ENCODE data around the gene TPRKB. TPM values are rescaled to one million over a fixed set of nuclear protein-coding genes. Genes with fewer than 3 reads are reported as not detected.
A peak's percentile ranks its signal among the peaks of the same experiment; 100 is the strongest.
"Not testable (repeated sequence)": the region's sequence is repeated elsewhere in the genome, so short reads cannot be mapped to it uniquely, and the experiment has no call there.

The TPRKB gene
- total RNA-seq, 1 donor from 2014 or later: 36.4 TPM

DNA sequence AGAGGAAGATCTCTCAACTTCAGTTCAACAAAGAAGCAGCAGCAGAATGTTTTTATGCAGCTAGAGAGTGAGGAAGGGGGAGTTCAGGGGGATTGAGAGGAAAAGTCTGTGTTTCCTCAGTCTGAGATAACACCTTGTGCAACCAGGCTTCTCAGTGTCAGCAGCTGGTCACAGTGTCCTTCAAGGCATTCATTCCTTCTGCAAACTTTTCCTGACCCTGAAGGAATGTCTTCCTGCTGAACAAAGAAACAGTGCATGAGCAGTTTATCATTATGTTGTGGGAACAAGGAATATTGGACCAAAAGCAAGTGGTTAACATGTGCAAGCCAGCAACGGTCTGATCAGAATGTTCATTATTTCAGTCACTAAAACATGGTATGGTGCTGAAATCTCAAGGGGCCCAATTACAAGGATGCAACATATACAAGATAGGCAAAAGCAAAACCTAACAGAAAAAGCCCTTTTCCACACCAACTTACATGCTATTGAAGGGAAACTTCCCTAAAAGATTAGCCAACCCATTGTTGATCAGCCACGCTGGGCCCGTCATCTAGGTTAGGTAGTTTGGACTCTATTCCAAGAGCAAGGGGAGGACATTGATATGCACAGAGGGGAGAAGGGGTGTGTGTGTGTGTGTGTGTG lies 34.2 kb downstream of the TPRKB start:
- DNase-seq; intact Hi-C loops (cut with micrococcal nuclease); ATAC-seq: not testable (repeated sequence)

DNA sequence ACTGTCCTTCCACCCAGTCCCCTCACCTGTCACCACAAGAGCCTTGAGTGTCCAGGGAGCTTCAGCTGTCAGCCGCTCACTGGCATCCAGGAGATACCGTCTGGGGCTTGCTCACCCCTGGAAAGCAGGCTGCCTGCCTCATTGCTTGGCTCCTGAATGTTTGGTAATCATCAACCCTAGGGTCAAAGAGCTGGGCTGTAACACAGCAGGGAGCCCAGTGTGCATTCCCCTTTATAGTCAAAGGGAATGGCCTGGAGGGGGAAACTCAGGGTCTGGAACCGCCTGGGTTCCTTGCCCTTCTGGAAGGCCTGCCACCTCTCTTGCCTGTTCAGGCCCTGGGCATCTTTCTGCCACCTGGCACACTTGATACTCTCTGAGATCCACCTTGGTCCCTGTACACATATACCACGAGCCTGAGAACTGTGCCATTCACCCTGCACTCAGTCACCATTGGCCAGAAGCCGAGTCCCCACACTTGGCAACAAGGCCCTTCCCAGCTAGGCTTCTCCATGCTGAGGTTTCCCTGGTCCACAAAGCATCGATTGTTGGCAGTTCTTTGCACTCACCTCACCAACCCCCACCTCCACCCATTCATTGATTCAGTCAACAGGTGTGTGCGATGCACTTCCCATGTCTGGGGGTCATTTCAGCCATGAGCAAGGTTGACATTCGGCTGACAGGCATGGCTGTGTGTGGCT lies 35.0 kb downstream of the TPRKB start:
- intact Hi-C loops (cut with micrococcal nuclease): no loop called here
- DNase-seq (no peak), ATAC-seq (no peak)

GRCh38 chr2:73701448-73701765 lies 35.7 kb downstream of the TPRKB start:
- DNase-seq; intact Hi-C loops (cut with micrococcal nuclease); ATAC-seq: not testable (repeated sequence)

DNA sequence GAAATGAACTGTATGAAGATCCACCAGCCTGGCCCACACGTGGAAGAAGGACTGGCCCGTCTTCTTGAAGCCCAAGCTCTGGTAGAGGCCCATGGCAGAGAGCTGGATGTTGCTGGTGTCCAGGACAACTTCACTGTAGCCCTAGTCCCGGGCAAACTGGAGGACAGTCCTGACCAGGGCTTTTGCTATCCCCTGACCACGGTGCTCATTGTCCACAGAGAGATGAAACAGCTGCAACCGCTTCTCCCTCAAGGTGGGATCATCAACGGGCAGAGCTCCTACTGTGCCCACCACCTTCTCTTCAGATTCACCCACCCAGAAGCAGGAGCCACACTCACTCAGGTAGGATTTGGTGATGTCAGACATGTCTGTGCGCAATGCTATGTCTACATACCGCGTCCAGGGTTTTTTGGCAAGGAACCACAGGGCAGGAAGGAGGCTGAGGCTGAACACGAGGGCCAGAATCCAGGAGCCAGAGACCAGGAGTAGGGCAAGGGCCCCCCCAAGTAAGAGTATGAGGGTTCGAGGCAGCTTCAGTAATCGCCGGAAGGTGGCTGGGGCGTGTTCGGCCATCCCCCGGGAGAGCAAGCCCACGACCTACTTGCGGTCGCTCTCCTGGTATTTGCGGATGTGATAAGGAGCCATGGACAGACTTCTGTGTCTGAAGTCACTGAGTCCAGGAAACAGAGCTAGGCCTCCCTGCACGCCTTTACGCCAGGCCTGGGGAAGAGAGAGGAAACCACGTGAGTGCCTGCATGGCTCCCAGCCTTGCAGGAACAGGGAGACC lies 36.3 kb downstream of the TPRKB start:
- DNase-seq (no peak), ATAC-seq (peak; percentile 57)
- intact Hi-C loops (cut with micrococcal nuclease): no loop called here

GRCh38 chr2:73700131-73700611 lies 37.0 kb downstream of the TPRKB start:
- ATAC-seq (peak; percentile 59), DNase-seq (no peak)
- intact Hi-C loops (cut with micrococcal nuclease): no loop called here

GRCh38 chr2:73699437-73699836 lies 37.7 kb downstream of the TPRKB start:
- intact Hi-C loops (cut with micrococcal nuclease): no loop called here
- DNase-seq (no peak), ATAC-seq (no peak)

GRCh38 chr2:73698101-73698500 lies 39.0 kb downstream of the TPRKB start:
- ATAC-seq: no peak
- intact Hi-C loops (cut with micrococcal nuclease): no loop called here

DNA sequence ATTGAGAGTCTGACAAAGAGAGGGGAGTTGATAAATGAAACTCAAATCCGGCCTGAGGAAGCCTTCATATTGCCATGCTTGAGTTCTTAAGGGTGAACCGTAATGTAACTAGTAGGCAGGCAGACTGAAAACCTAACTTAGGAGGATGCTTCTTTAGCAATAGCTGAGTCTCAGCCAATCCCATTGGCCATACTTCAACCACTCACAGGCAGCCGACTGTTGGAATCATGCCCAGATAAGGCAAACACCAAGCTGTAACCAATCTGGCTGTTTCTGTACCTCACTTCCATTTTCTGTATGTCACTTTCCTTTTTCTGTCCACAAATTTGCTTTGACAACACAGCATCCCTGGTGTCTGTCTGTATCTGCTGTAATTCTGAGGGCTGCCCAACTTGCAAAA lies 39.5 kb downstream of the TPRKB start:
- no peak for DNase-seq
- ATAC-seq: no peak
- intact Hi-C loops (cut with micrococcal nuclease): no loop called here

More at GRCh38 chr2:73698101-73698500, 39.0 kb downstream of the TPRKB start:
- DNase-seq: no peak

DNA sequence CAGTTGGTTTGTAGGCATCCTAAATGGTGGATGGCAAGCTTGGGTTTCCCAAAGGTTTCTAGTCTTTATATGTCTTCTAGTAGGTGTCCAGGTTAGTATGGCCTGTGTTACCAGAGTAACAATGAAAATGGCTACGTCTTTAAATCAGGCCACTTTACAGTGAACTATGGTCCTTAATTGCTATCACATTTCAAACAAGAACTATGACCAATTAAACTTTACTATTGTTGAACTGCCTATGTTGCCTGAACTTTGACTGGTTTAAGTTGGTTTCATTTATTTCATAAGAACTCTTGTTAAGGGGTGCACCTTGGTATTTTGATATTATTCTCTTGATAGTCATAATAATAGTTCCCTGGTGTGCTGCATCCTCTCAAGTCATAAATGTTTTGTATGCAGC lies 40.2 kb downstream of the TPRKB start:
- DNase-seq: not testable (repeated sequence)

GRCh38 chr2:73696521-73696920 lies 40.6 kb downstream of the TPRKB start:
- ATAC-seq: not testable (repeated sequence)

More for the DNA sequence above, 40.2 kb downstream of the TPRKB start:
- ATAC-seq; intact Hi-C loops (cut with micrococcal nuclease): not testable (repeated sequence)

DNA sequence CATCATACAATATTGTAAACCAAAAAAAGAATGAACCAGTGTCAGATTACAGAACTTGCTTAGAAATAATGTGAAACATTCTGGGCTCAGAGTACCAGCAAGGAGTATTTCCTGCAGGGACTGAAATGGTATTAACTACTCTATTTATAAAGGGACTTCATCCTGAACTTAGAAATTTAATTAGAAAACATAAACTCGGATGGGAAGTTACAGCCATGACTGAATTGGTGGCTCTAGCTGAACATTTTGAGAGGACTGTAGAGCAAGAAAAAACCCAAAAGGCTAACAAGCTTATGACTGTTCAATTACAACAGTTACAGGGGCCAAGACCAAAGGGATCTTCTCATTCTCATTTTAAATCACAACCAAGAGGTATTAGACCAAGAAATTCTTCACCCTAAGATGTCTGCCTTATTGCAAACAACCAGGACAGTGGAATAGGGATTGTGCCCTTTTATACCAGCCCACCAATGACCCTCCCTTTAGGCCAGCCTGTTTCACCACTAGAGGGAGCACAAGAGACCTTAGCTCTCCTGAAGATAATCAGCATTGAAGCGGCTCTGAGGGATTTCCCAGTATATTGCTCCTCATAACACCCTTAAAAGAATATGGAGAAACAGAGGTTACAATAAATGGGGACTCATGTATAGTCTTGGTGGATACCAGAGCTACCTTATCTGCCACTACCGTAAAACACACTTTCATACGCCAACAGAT lies 46.6 kb downstream of the TPRKB start:
- intact Hi-C loops (cut with micrococcal nuclease); DNase-seq: not testable (repeated sequence)
- peak; percentile 83 for ATAC-seq

More at GRCh38 chr2:73696521-73696920, 40.6 kb downstream of the TPRKB start:
- intact Hi-C loops (cut with micrococcal nuclease); DNase-seq: not testable (repeated sequence)

DNA sequence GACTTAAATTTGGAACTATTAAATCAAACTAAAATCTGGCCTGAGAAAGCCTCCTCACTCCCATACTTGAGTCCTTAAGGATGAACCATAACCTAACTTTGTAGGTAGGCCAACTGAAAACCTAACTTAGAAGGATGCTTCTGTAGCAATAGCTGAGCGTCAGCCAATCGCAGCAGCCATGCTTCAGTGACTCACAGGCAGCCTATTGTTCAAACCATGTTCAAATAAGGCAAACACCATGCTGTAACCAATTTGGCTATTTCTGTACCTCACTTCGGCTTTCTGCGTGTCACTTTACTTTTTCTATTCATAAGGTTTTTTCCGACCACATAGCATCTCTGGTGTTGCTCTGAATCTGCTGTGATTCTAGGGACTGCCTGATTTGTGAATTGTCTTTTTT lies 48.7 kb downstream of the TPRKB start:
- intact Hi-C loops (cut with micrococcal nuclease); ATAC-seq; DNase-seq: not testable (repeated sequence)

- intact Hi-C loops (cut with micrococcal nuclease): no loop called here
- ATAC-seq (peak; percentile 58), DNase-seq (no peak)
Observed at GRCh38 chr2:73685764-73686438, 51.2 kb downstream of the TPRKB start.

DNA sequence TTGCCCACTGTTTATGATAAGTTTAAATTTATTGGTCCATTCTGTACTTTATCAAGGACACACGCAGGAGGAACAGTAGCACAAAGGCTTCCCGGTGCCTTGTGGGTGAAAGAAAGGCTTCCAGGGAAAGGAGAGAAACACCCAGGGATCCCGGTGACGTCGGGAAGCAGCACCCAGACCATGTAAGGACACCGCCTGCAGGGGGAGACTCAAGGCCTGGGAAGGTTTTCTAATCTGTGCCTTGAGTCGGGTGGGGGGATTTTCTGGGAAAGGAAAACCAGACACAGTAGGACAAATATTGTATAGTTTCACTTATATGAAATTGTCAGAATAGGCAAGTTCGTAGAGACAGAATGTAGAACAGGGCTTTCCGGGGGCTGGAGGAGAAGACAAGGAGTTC lies 52.2 kb downstream of the TPRKB start:
- peak; percentile 62 for ATAC-seq
- intact Hi-C loops (cut with micrococcal nuclease); DNase-seq: not testable (repeated sequence)

GRCh38 chr2:73684325-73684724 lies 52.8 kb downstream of the TPRKB start:
- ATAC-seq; DNase-seq; intact Hi-C loops (cut with micrococcal nuclease): not testable (repeated sequence)

DNA sequence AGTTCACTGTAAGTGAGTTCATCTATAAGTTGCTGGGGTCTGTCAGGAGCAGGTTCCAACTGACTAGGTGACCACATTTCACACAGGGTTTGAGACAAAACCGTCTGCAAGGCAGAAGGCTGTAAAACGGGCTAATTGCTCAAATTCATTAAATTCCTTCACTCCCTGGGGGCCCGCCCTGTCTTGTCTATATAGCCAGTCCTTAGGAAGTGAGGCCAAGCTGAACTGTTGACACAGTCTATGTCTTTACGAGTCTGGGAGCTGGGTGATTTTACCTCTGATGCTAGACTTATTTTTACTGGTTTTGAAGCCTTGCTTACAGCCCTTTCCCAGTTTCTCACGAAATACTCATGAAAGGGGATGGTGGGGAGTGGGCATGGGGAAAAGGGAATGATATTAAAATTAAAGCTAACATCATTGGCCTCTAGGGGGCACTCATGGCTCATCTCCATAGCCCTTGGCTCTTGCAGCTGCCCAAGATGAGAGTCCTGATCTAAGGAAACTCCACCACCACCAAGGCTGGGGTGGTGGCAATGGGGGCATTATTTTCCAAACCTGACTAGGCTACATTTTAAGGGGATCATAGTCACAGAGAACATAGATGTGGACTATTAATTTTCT lies 57.1 kb downstream of the TPRKB start:
- ATAC-seq; DNase-seq; intact Hi-C loops (cut with micrococcal nuclease): not testable (repeated sequence)
